Ovary (tissue), 9 donors: ENCODE data around the gene SLC22A23. TPM values are rescaled to one million over a fixed set of nuclear protein-coding genes. Genes with fewer than 3 reads are reported as not detected.

ENCODE experiments used
- DNase-seq, 5 donors: peaks; one replicate each; pipeline ENCODE4 v3.0.0-alpha.2; 2019 to 2020
- H3K27ac ChIP-seq, 2 donors: fragments of 200-600 bp; one replicate each; pipeline versions ENCODE4 v1.5.1 to v1.8.0; 2019 to 2022
- H3K27me3 ChIP-seq: fragments of 200-600 bp; one replicate; pipeline ENCODE4 v1.8.0; 2022
- H3K36me3 ChIP-seq: fragments of 200-600 bp; sonication (generic); one replicate; pipeline ENCODE4 v1.5.1; 2019
- H3K4me1 ChIP-seq: one replicate; pipeline ENCODE4 v1.8.1; 2013; ENCODE audit warnings: mild to moderate bottlenecking, moderate library complexity; ENCODE audit not compliant: insufficient read depth
- H3K4me3 ChIP-seq: fragments of 200-600 bp; sonication (generic); one replicate; pipeline ENCODE4 v1.5.1; 2017
- H3K9me3 ChIP-seq, 2 donors: fragments of 200-600 bp in 1 of 2; sonication (generic) in 1 of 2; one replicate each; pipeline versions ENCODE4 v1.5.1 to v1.8.1; 2013 to 2019; ENCODE audit warnings: mild to moderate bottlenecking in 1 of 2, moderate library complexity in 1 of 2
- CTCF ChIP-seq, 3 donors: fragments of 450-650 bp in 2 of 3; fragments of 200-600 bp in 1 of 3; IDR thresholded peaks; one replicate each; pipeline versions ENCODE4 v1.5.1 to v1.8.0; 2016 to 2022; ENCODE audit warnings: antibody characterized with exemption in 3 of 3, mild to moderate bottlenecking in 1 of 3
- EP300 ChIP-seq: sonication (generic); formaldehyde crosslinking; IDR thresholded peaks from one replicate; pipeline ENCODE4 v1.6.1; 2017; ENCODE audit warnings: antibody characterized with exemption
- POLR2A ChIP-seq: fragments of 450-650 bp; IDR thresholded peaks from one replicate; pipeline ENCODE4 v1.6.1; 2017; ENCODE audit warnings: antibody characterized with exemption, mild to moderate bottlenecking, moderate library complexity
- WGBS, 3 donors: extraction: QIAGEN DNeasy Blood & Tissue Kit in 1 of 3; methylation state at CpG; one replicate each; pipeline versions ENCODE4 v1.1.5 to v1.1.7; 2013 to 2017; 5-methylcytosine and 5-hydroxymethylcytosine counted together
- intact Hi-C, 4 donors: fragments of 100-400 bp; cut with DNase I; formaldehyde crosslinking; loops; one replicate each; pipeline versions ENCODE4 v1.11.0 to v1.15.1; 2022 to 2023
- polyA plus RNA-seq, 2 donors: library from polyadenylated mRNA; stranded (reverse); fragments of 200-250 nt in 1 of 2; fragments of 350-450 nt in 1 of 2; fragmentation: Illumina TruSeq in 1 of 2; extraction: RNeasy Lipid Tissue Mini Kit (QIAGEN cat#74804) in 1 of 2; gene quantifications; one replicate each; pipeline ENCODE4 v1.2.3, GENCODE V29; 2013 to 2014
- total RNA-seq, 7 donors: library from RNA; depleted of rRNA in 2 of 7; stranded (reverse); fragments of >200 nt in 2 of 7; fragmentation: NEBNext Ultra II Directional in 3 of 7; extraction: Animal tissue kit (Norgen Biotek cat#: 25700) in 3 of 7; gene quantifications; one replicate each; pipeline versions ENCODE4 v1.1.0 to v1.2.4, GENCODE V29; 2016 to 2023
- donor health status: DM: no; HTN: no; CAD: no; lungs with moderate emphysema.
- donor health status: DM: no; HTN: no; CAD: no.
- donor health status: Bipolar disorder and iron deficiency.
- donor health status: DM: yes; HTN: yes; CAD: no.
- donor health status: DM: no; HTN: no; CAD: no.
- donor health status: DM: yes; HTN: yes; CAD: no.

SLC22A23 gene
- total and polyA plus RNA-seq, 9 donors = 2.3 to 31.0 (median 5.2) TPM

GRCh38 chr6:3240595-3240994 is 216.3 kb downstream of the SLC22A23 start:
- intact Hi-C loops = no loop called here
- DNase-seq = no peak
- Histone ChIP-seq H3K27ac (no peak overlapping the region), H3K36me3 (no peaks in the 10 kb centered on the region), H3K27me3 (no peaks in the 10 kb centered on the region), H3K4me1 (no peaks in the 10 kb centered on the region), H3K9me3 (no peaks in the 10 kb centered on the region), H3K4me3 (no peak overlapping the region)
- TF ChIP-seq CTCF (IDR thresholded peaks at IDR 0.05) (no peak), POLR2A (no peak), EP300 (no peak)
- WGBS, 3 donors = 60 to 70% (median 64%) methylated on average over 7 of the region's 7 CpGs

GRCh38 chr6:3239110-3239830 is 217.6 kb downstream of the SLC22A23 start:
- 67 to 79% (median 69%) methylated on average over 13 of the region's 13 CpGs for WGBS, 3 donors
- intact Hi-C loops = no loop called here
- Histone ChIP-seq H3K27me3 (no peaks in the 10 kb centered on the region), H3K9me3 (no peaks in the 10 kb centered on the region), H3K4me3 (no peak overlapping the region), H3K27ac (no peak overlapping the region), H3K4me1 (no peaks in the 10 kb centered on the region), H3K36me3 (no peaks in the 10 kb centered on the region)
- TF ChIP-seq CTCF (IDR thresholded peaks at IDR 0.05) (no peak), POLR2A (no peak), EP300 (no peak)
- DNase-seq = no peak

GRCh38 chr6:3237761-3238662 is 218.8 kb downstream of the SLC22A23 start:
- Histone ChIP-seq H3K9me3 (no peaks in the 10 kb centered on the region), H3K27me3 (no peaks in the 10 kb centered on the region), H3K4me3 (no peak overlapping the region), H3K36me3 (no peaks in the 10 kb centered on the region), H3K4me1 (no peaks in the 10 kb centered on the region), H3K27ac (no peak overlapping the region)
- intact Hi-C loops = no loop called here
- 66 to 76% (median 67%) methylated on average over 24 of the region's 24 CpGs for WGBS, 3 donors
- TF ChIP-seq EP300 (no peak), POLR2A (no peak), CTCF (IDR thresholded peaks at IDR 0.05) (no peak)
- no peak for DNase-seq

GRCh38 chr6:3236005-3236404 is 220.8 kb downstream of the SLC22A23 start:
- 81 to 90% (median 86%) methylated on average over 3 of the region's 3 CpGs for WGBS, 3 donors
- H3K4me3 ChIP-seq = no peak overlapping the region
- no peaks in the 10 kb centered on the region for H3K36me3 ChIP-seq
- H3K9me3 ChIP-seq = no peaks in the 10 kb centered on the region
- no peaks in the 10 kb centered on the region for H3K27me3 ChIP-seq
- no peak for TF ChIP-seq EP300
- TF ChIP-seq POLR2A = no peak
- TF ChIP-seq CTCF (IDR thresholded peaks at IDR 0.05) = no peak
- peaks cover 4% of the 10 kb centered on the region for H3K4me1 ChIP-seq
- intact Hi-C loops = no loop called here
- no peak overlapping the region for H3K27ac ChIP-seq
- DNase-seq = no peak
